ENCODE results near the gene PLXNB3. TPM values are rescaled to one million over a fixed set of nuclear protein-coding genes. Genes with fewer than 3 reads are reported as not detected.

PLXNB3 gene
- polyA plus RNA-seq, 1 experiment, result 5.5 TPM

- ChIA-PET POLR2A (no interaction called here), CTCF (no interaction called here)
- no peaks in the 10 kb centered on the region for H3K9me3 ChIP-seq (ENCODE audit: control insufficient read depth, insufficient read depth, low read length)
- no peak for DNase-seq (ENCODE audit: low read depth, low spot score)
- H3K27me3 ChIP-seq (ENCODE audit: control insufficient read depth, insufficient read depth, low read length), result no peaks in the 10 kb centered on the region
- TF ChIP-seq CTCF (IDR thresholded peaks at IDR 0.05; ENCODE audit: low read depth, low read length), result no peak
- no peak overlapping the region for H3K4me3 ChIP-seq (ENCODE audit: low read depth, low read length)
- H3K27ac ChIP-seq (ENCODE audit: low read depth, low read length), result no peak overlapping the region
These were observed 11.5 kb downstream of the PLXNB3 start for GRCh38 chrX:153775293-153776119.

DNA sequence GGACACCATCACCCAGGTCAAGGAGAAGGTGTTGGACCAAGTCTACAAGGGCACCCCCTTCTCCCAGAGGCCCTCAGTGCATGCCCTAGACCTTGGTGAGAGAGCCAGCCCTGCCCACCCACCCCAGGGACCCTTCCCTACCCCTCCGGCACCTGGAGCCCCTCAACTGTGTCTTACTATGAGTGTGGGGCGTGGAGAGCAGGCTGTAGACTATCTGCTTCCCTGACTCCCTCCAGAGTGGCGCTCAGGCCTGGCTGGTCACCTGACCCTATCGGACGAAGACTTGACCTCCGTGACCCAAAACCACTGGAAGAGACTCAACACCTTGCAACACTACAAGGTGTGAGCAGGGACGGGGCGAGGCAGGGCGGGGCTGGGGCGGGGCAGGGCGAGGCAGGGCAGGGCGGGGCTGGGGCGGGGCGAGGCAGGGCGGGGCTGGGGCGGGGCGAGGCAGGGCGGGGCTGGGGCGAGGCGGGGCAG is 12.1 kb downstream of the PLXNB3 start:
- H3K9me3 ChIP-seq (ENCODE audit: control insufficient read depth, insufficient read depth, low read length), result no peaks in the 10 kb centered on the region
- CTCF ChIA-PET, result no interaction called here

DNA sequence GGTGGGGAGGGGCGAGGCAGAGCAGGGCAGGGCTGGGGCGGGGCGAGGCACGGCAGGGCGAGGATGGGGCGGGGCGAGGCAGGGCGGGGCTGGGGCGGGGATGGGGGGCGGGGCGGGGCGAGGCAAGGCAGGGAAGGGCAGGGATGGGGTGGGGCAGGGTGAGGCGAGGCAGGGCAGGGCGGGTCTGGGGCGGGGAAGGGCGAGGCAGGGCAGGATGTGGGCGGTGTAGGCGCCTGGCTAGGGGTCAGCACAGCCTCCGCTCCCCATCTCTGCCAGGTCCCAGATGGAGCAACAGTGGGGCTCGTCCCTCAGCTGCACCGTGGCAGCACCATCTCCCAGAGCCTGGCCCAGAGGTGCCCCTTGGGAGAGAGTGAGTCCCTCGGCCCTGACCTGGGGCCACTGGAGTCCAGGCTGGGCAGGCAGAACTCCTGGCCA is 12.6 kb downstream of the PLXNB3 start:
- Histone ChIP-seq H3K4me3 (ENCODE audit: low read depth, low read length) (no peak overlapping the region), H3K27me3 (ENCODE audit: control insufficient read depth, insufficient read depth, low read length) (no peaks in the 10 kb centered on the region), H3K27ac (ENCODE audit: low read depth, low read length) (no peak overlapping the region), H3K9me3 (ENCODE audit: control insufficient read depth, insufficient read depth, low read length) (no peaks in the 10 kb centered on the region)
- DNase-seq (ENCODE audit: low read depth, low spot score), result no peak
- ChIA-PET CTCF (no interaction called here), POLR2A (no interaction called here)
- no peak for TF ChIP-seq CTCF (IDR thresholded peaks at IDR 0.05; ENCODE audit: low read depth, low read length)

More for the DNA sequence above, 12.1 kb downstream of the PLXNB3 start:
- no peak overlapping the region for H3K27ac ChIP-seq (ENCODE audit: low read depth, low read length)
- no peak overlapping the region for H3K4me3 ChIP-seq (ENCODE audit: low read depth, low read length)
- no peak for DNase-seq (ENCODE audit: low read depth, low spot score)
- no peaks in the 10 kb centered on the region for H3K27me3 ChIP-seq (ENCODE audit: control insufficient read depth, insufficient read depth, low read length)
- TF ChIP-seq CTCF (IDR thresholded peaks at IDR 0.05; ENCODE audit: low read depth, low read length), result no peak
- POLR2A ChIA-PET, result no interaction called here

DNA sequence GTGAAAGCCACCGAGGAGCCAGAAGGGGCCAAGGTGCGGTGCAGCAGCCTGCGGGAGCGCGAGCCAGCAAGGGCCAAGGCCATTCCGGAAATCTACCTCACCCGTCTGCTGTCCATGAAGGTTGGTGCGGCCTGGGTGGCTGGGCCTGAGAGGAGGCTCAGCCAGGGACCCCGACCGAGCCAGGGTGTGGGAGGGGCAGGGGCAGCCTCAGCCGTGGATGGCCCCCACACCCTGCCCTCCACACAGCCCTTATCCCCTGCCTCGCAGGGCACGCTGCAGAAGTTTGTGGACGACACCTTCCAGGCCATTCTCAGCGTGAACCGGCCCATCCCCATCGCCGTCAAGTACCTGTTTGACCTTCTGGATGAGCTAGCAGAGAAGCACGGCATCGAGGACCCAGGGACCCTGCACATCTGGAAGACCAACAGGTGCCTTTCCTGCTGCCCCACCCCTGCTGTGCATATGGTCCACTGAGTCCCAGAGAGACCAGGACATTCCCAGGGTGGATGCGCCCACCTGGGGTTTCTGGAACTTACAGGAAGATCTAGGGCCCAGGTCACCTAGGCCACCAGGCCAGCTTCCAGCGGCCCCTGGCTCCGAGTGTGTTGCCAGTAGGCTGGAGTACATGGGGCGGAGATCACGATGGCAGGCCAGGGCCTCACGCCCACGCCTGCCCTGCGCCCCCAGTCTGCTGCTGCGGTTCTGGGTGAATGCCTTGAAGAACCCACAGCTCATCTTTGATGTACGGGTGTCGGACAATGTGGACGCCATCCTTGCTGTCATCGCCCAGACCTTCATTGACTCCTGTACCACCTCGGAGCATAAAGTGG is 13.4 kb downstream of the PLXNB3 start:
- H3K9me3 ChIP-seq (ENCODE audit: control insufficient read depth, insufficient read depth, low read length), result no peaks in the 10 kb centered on the region
- H3K27ac ChIP-seq (ENCODE audit: low read depth, low read length), result no peak overlapping the region
- CTCF ChIA-PET, result no interaction called here
- DNase-seq (ENCODE audit: low read depth, low spot score), result no peak
- POLR2A ChIA-PET, result no interaction called here
- TF ChIP-seq CTCF (IDR thresholded peaks at IDR 0.05; ENCODE audit: low read depth, low read length), result no peak
- no peak overlapping the region for H3K4me3 ChIP-seq (ENCODE audit: low read depth, low read length)
- no peaks in the 10 kb centered on the region for H3K27me3 ChIP-seq (ENCODE audit: control insufficient read depth, insufficient read depth, low read length)

DNA sequence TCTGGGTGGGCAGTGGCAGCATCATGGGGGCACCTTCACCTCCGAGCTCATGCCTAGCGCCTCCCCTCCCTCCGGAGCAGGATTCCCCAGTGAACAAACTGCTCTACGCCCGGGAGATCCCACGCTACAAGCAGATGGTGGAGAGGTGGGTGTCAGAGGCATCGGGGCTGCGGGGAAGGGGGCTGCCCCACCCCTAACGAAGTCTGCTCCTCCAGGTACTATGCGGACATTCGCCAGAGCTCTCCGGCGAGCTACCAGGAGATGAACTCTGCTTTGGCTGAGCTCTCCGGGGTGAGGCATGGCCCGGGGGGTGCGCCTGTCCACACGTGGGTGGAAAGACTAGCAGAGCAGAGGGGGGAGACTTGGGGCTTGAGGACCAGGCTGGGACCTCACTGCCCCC is 14.1 kb downstream of the PLXNB3 start:
- Histone ChIP-seq H3K4me3 (ENCODE audit: low read depth, low read length) (no peak overlapping the region), H3K9me3 (ENCODE audit: control insufficient read depth, insufficient read depth, low read length) (no peaks in the 10 kb centered on the region), H3K27ac (ENCODE audit: low read depth, low read length) (no peak overlapping the region), H3K27me3 (ENCODE audit: control insufficient read depth, insufficient read depth, low read length) (no peaks in the 10 kb centered on the region)
- CTCF ChIA-PET, result no interaction called here
- POLR2A ChIA-PET, result no interaction called here
- no peak for TF ChIP-seq CTCF (IDR thresholded peaks at IDR 0.05; ENCODE audit: low read depth, low read length)
- no peak for DNase-seq (ENCODE audit: low read depth, low spot score)
